Choroid plexus epithelial cell (primary cell): Measurements from ENCODE around the gene MAPK6.

Experiments used
- DNase-seq: peaks from one replicate; pipeline ENCODE4 v3.0.0-alpha.2; 2010; ENCODE audit warnings: low read depth
- H3K4me3 ChIP-seq: 2 replicates; pipeline ENCODE4 v1.5.1; 2011; ENCODE audit warnings: low read depth, mild to moderate bottlenecking, control low read depth, low read length, moderate library complexity
- CTCF ChIP-seq: conservative IDR thresholded peaks from 2 replicates; pipeline ENCODE4 v1.5.1; 2011; ENCODE audit warnings: low read depth, mild to moderate bottlenecking, control low read depth, inconsistent platforms, low read length, moderate library complexity

The MAPK6 gene

GRCh38 chr15:52113708-52114107 is 94.7 kb downstream of the MAPK6 start:
- TF ChIP-seq CTCF: no peak

DNA sequence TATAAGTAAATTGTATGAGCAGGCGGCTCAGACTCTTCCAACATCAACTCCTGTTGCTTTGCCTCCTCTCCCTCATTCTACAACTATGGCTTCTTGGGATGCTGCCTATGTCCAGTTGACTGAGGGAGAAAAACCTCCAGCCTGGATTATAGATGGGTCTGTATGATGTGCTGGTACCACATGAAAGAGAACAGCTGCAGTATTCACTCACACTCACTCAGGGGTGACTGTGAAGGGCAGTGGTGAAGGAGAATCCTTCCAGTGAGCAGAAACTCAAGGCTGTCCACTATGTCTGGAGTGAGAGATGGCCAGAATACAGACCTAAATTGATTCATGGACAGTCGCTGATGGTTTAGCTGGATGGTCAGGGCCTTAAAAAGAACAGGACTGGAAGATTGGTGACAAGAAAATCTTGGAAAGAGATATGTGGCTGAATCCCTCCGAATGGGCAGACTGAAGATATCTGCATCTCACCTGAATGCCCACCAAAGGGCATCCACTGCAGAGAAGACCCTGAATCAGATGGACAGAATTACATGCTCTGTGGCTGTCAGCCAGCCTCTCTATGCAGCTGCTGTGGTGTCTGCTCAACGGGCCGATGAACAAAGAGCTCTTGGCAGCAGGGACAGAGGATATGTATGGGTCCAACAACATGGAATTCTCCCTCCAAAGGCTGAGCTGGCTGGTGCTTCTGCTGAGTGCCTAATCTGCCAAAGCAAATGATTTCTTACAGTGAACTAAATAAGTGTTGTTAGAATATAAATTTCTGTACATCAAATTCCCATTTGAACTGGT is 95.4 kb downstream of the MAPK6 start:
- no peak for DNase-seq
- TF ChIP-seq CTCF: no peak
- no peak overlapping the region for H3K4me3 ChIP-seq

More at GRCh38 chr15:52113708-52114107, 94.7 kb downstream of the MAPK6 start:
- H3K4me3 ChIP-seq: no peak overlapping the region
- DNase-seq: no peak

DNA sequence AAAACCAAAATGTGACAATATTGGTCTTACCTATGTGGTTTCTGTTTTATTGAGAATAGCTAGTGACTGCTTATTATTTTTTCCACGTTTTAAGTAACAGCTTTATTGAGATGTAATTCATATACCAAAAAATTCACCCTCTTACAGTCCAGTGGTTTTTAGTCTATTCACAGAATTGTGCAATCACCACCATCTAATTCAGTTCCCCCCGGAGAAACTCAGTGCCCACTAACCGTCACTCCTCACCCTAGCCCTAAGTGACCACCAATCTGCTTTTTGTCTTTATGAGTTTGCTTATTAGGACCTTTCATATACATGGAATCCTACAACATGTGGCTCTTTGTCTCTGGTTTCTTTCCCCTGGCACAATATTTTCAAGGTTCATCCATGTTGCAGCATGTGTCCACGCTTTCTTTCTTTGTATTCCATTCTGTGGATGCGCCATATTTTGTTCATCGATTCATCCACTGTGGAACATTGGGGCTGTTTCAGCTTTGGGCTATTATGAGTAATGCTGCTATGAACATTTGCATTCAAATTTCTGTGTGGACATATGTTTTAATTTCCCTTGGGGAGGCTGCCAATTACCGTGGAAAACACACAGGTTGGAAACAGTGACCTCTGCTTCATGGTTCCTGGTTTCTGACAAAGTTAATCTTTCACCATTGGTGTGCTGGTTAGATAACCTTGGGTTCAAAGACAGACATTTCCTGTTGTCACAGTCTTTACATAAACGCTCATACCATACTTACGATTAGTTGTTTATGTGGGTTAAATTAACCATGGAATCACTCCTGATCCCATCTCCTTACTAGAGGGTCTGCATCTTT is 96.8 kb downstream of the MAPK6 start:
- H3K4me3 ChIP-seq: no peak overlapping the region
- no peak for DNase-seq
- no peak for TF ChIP-seq CTCF
